ENCODE measurements around the gene SELL.
A peak's percentile ranks its signal among the peaks of the same experiment; 100 is the strongest.

Gene SELL

GRCh38 chr1:169704797-169705196 is 6.6 kb downstream of the SELL start:
- H3K9me2 ChIP-seq (ENCODE audit: low read depth, low read length): no peaks in the 10 kb centered on the region
- H3F3A ChIP-seq (ENCODE audit: insufficient read depth, low read length): no peaks in the 10 kb centered on the region
- H3K4me1 ChIP-seq (ENCODE audit: insufficient read depth, low read length, severe bottlenecking): peaks cover 41% of the 10 kb centered on the region
- no peak overlapping the region for H2AFZ ChIP-seq (ENCODE audit: low read length)
- no peak overlapping the region for H3K4me3 ChIP-seq (ENCODE audit: low read depth, low read length, poor library complexity, severe bottlenecking)
- H3K36me3 ChIP-seq (ENCODE audit: insufficient read depth, low read length): no peaks in the 10 kb centered on the region
- no peak for TF ChIP-seq CTCF (IDR thresholded peaks at IDR 0.05; ENCODE audit: low read length)
- TF ChIP-seq EZH2 (IDR thresholded peaks at IDR 0.05; ENCODE audit: borderline replicate concordance, low read length): no peak
- H3K79me2 ChIP-seq (ENCODE audit: insufficient read depth, low read length): no peaks in the 10 kb centered on the region
- H3K27ac ChIP-seq (ENCODE audit: low read depth, low read length, poor library complexity, severe bottlenecking): no peak overlapping the region
- no peaks in the 10 kb centered on the region for H4K20me1 ChIP-seq (ENCODE audit: insufficient read depth, low read length)
- no peak overlapping the region for H3K4me2 ChIP-seq (ENCODE audit: low read length)
- no peaks in the 10 kb centered on the region for H3K27me3 ChIP-seq (ENCODE audit: insufficient read depth, low read length)
- no peak overlapping the region for H3K9ac ChIP-seq (ENCODE audit: low read length)
- H3K9me3 ChIP-seq (ENCODE audit: low read length): no peaks in the 10 kb centered on the region

- no peak overlapping the region for H3K9ac ChIP-seq (ENCODE audit: low read length)
These were observed 10.0 kb downstream of the SELL start for GRCh38 chr1:169701261-169702005.

GRCh38 chr1:169699707-169700106 is 11.7 kb downstream of the SELL start:
- H3K9me3 ChIP-seq (ENCODE audit: low read length): no peaks in the 10 kb centered on the region
- no peak overlapping the region for H2AFZ ChIP-seq (ENCODE audit: low read length)
- H3K27me3 ChIP-seq (ENCODE audit: insufficient read depth, low read length): no peaks in the 10 kb centered on the region
- no peaks in the 10 kb centered on the region for H3K79me2 ChIP-seq (ENCODE audit: insufficient read depth, low read length)
- H3K4me1 ChIP-seq (ENCODE audit: insufficient read depth, low read length, severe bottlenecking): peaks cover 73% of the 10 kb centered on the region
- H3K36me3 ChIP-seq (ENCODE audit: insufficient read depth, low read length): no peaks in the 10 kb centered on the region
- no peak overlapping the region for H3K27ac ChIP-seq (ENCODE audit: low read depth, low read length, poor library complexity, severe bottlenecking)
- TF ChIP-seq EZH2 (IDR thresholded peaks at IDR 0.05; ENCODE audit: borderline replicate concordance, low read length) (no peak), CTCF (IDR thresholded peaks at IDR 0.05; ENCODE audit: low read length) (no peak)
- no peak overlapping the region for H3K9ac ChIP-seq (ENCODE audit: low read length)
- H3K4me3 ChIP-seq (ENCODE audit: low read depth, low read length, poor library complexity, severe bottlenecking): no peak overlapping the region
- H3K9me2 ChIP-seq (ENCODE audit: low read depth, low read length): no peaks in the 10 kb centered on the region
- no peaks in the 10 kb centered on the region for H4K20me1 ChIP-seq (ENCODE audit: insufficient read depth, low read length)
- no peaks in the 10 kb centered on the region for H3F3A ChIP-seq (ENCODE audit: insufficient read depth, low read length)
- H3K4me2 ChIP-seq (ENCODE audit: low read length): no peak overlapping the region

More at GRCh38 chr1:169701261-169702005, 10.0 kb downstream of the SELL start:
- Histone ChIP-seq H3K36me3 (ENCODE audit: insufficient read depth, low read length) (no peaks in the 10 kb centered on the region), H3K27me3 (ENCODE audit: insufficient read depth, low read length) (no peaks in the 10 kb centered on the region), H3K4me1 (ENCODE audit: insufficient read depth, low read length, severe bottlenecking) (peaks cover 56% of the 10 kb centered on the region), H3K9me3 (ENCODE audit: low read length) (no peaks in the 10 kb centered on the region), H4K20me1 (ENCODE audit: insufficient read depth, low read length) (no peaks in the 10 kb centered on the region), H3K9me2 (ENCODE audit: low read depth, low read length) (no peaks in the 10 kb centered on the region), H3K4me3 (ENCODE audit: low read depth, low read length, poor library complexity, severe bottlenecking) (no peak overlapping the region), H3K79me2 (ENCODE audit: insufficient read depth, low read length) (no peaks in the 10 kb centered on the region), H2AFZ (ENCODE audit: low read length) (no peak overlapping the region), H3F3A (ENCODE audit: insufficient read depth, low read length) (no peaks in the 10 kb centered on the region), H3K4me2 (ENCODE audit: low read length) (peak overlapping the region; percentile 12; the same call in 1 of the 2 replicates), H3K27ac (ENCODE audit: low read depth, low read length, poor library complexity, severe bottlenecking) (peak overlapping the region; percentile 35)
- TF ChIP-seq EZH2 (IDR thresholded peaks at IDR 0.05; ENCODE audit: borderline replicate concordance, low read length): no peak
- no peak for TF ChIP-seq CTCF (IDR thresholded peaks at IDR 0.05; ENCODE audit: low read length)
